K562 (cell line): ENCODE results near the gene TACC3. TPM values are rescaled to one million over a fixed set of nuclear protein-coding genes. Genes with fewer than 3 reads are reported as not detected.

Experiments used
- ATAC-seq: fragments of 200-7000 bp; cut with Tn5 transposase; 3 replicates; pipeline ENCODE4 v1.9.1; 2020; ENCODE audit warnings: moderate library complexity
- BruUV-seq: library from RNA; stranded (reverse); fragments of 400-500 nt; replicated peaks from 2 replicates; lab custom pipeline; 2021; lab: Mats Ljungman, UMichigan
- CTCF ChIA-PET: fragments of 300-600 bp; formaldehyde crosslinking; extraction: SDS; loops from one replicate; lab custom pipeline; 2021; ENCODE audit warnings: low intra/inter-chr PET ratio; lab: Yijun Ruan, JAX
- POLR2A ChIA-PET: fragments of 300-600, 350-650 bp; sonication (Branson Sonifier 250); formaldehyde crosslinking; extraction: SDS; loops from one replicate; lab custom pipeline; 2021; ENCODE audit warnings: antibody characterized with exemption, inconsistent platforms; lab: Yijun Ruan, JAX
- DNase-seq, 4 experiments: peaks; one replicate each; pipeline versions ENCODE4 v3.0.0 to v3.0.0-alpha.2; 2011 to 2018; ENCODE audit warnings: low spot score in 3 of 4, mixed read lengths in 3 of 4; ENCODE audit errors: extremely low read depth in 1 of 4
- FAIRE-seq: peaks from 2 replicates; lab custom pipeline; 2011; peaks lifted over from hg19 to GRCh38; lab: Jason Lieb, UNC
- H2AFZ ChIP-seq: 2 replicates; pipeline ENCODE4 v1.6.0; 2011; ENCODE audit warnings: low read depth, low read length, control low read depth, inconsistent platforms
- H3K27ac ChIP-seq: fragments of 200-600 bp; 3 replicates; pipeline ENCODE4 v1.8.0; 2011; ENCODE audit warnings: low read depth, mild to moderate bottlenecking, control low read depth, inconsistent platforms, low read length, moderate library complexity, mixed read lengths; ENCODE audit errors: extremely low read depth
- H3K27me3 ChIP-seq, 2 experiments: fragments of 300-600 bp in 1 of 2; 2 replicates in 1 of 2; 3 replicates in 1 of 2; pipeline versions ENCODE4 v1.6.0 to v1.8.0; 2011; ENCODE audit warnings: inconsistent platforms in 2 of 2, low read length in 2 of 2, mild to moderate bottlenecking in 1 of 2, mixed read lengths in 1 of 2, moderate library complexity in 1 of 2; ENCODE audit not compliant: control insufficient read depth in 2 of 2, insufficient read depth in 2 of 2
- H3K36me3 ChIP-seq: fragments of 300-600 bp; 3 replicates; pipeline ENCODE4 v1.8.0; 2011; ENCODE audit warnings: mild to moderate bottlenecking, low read length, inconsistent platforms; ENCODE audit not compliant: control insufficient read depth, insufficient read depth
- H3K4me1 ChIP-seq, 2 experiments: fragments of 200-600 bp in 1 of 2; replicated peaks in 1 of 2; 2 replicates in 1 of 2; 3 replicates in 1 of 2; pipeline versions ENCODE4 v1.5.1 to v1.8.0; 2011; ENCODE audit warnings: inconsistent platforms in 2 of 2, low read length in 2 of 2, mild to moderate bottlenecking in 1 of 2, mixed read lengths in 1 of 2, moderate library complexity in 1 of 2; ENCODE audit not compliant: control insufficient read depth in 2 of 2, insufficient read depth in 2 of 2
- H3K4me2 ChIP-seq: 2 replicates; pipeline ENCODE4 v1.6.1; 2011; ENCODE audit warnings: low read length, control low read depth, inconsistent platforms, mixed read lengths; ENCODE audit not compliant: insufficient read depth
- H3K4me3 ChIP-seq: fragments of 200-600 bp; sonication (generic), shearing (Covaris generic); 2 replicates; pipeline ENCODE4 v1.5.1; 2016; ENCODE audit warnings: control low read depth, inconsistent platforms
- H3K79me2 ChIP-seq: fragments of 200-600 bp; 3 replicates; pipeline ENCODE4 v1.8.0; 2011; ENCODE audit warnings: low read length, inconsistent platforms; ENCODE audit not compliant: control insufficient read depth, insufficient read depth
- H3K9ac ChIP-seq, 2 experiments: 2 replicates each; pipeline versions ENCODE4 v1.6.0 to v1.6.1; 2011; ENCODE audit warnings: low read depth in 2 of 2, low read length in 2 of 2, control low read depth in 1 of 2, inconsistent platforms in 1 of 2, mild to moderate bottlenecking in 1 of 2, mixed read lengths in 1 of 2; ENCODE audit not compliant: insufficient read depth in 1 of 2
- H3K9me1 ChIP-seq: one replicate; pipeline ENCODE4 v1.6.0; 2011; ENCODE audit warnings: inconsistent platforms, mild to moderate bottlenecking, low read length, moderate library complexity; ENCODE audit not compliant: control insufficient read depth, insufficient read depth
- H3K9me3 ChIP-seq: replicated peaks from 2 replicates; pipeline ENCODE4 v1.5.1; 2011; ENCODE audit warnings: low read depth, low read length, inconsistent platforms; ENCODE audit not compliant: control insufficient read depth, insufficient read depth
- H4K20me1 ChIP-seq: replicated peaks from 2 replicates; pipeline ENCODE4 v1.6.1; 2011; ENCODE audit warnings: low read length, inconsistent platforms, mixed read lengths; ENCODE audit not compliant: control insufficient read depth, insufficient read depth
- BRD9 ChIP-seq: fragments of 450-650 bp; IDR thresholded peaks from 2 replicates; pipeline ENCODE4 v1.6.1; 2018; ENCODE audit warnings: low read depth; ENCODE audit not compliant: partially characterized antibody
- CEBPG ChIP-seq, 3 experiments: fragments of 200-800 bp in 1 of 3; sonication (Bioruptor generic) in 1 of 3; sonication (generic) in 1 of 3; formaldehyde crosslinking in 1 of 3; IDR thresholded peaks in 2 of 3; conservative IDR thresholded peaks in 1 of 3; 2 replicates each; pipeline versions ENCODE4 v1.6.1 to v1.8.0; 2016 to 2022; ENCODE audit warnings: missing compliant biosample characterization in 2 of 3, missing genetic modification characterization in 2 of 3, mild to moderate bottlenecking in 1 of 3, missing genetic modification reagents in 1 of 3
- TCFL5 ChIP-seq: fragments of 250-450 bp; sonication (Bioruptor Pico); conservative IDR thresholded peaks from 2 replicates; pipeline ENCODE4 v1.6.1; 2021; ENCODE audit warnings: mild to moderate bottlenecking, moderate library complexity, matching md5 sums
- ZBTB1 ChIP-seq: sonication (generic); formaldehyde crosslinking; IDR thresholded peaks from 2 replicates; pipeline ENCODE4 v1.8.1; 2023; ENCODE audit warnings: missing genetic modification reagents, low read depth, mild to moderate bottlenecking, borderline replicate concordance
- ZBTB7A ChIP-seq: IDR thresholded peaks from 2 replicates; pipeline ENCODE4 v1.6.1; 2011; ENCODE audit warnings: low read depth, mild to moderate bottlenecking, low read length, moderate library complexity, borderline replicate concordance; ENCODE audit not compliant: control insufficient read depth
- ZNF282 ChIP-seq: sonication (generic); formaldehyde crosslinking; IDR thresholded peaks from 2 replicates; pipeline ENCODE4 v1.8.1; 2023; ENCODE audit warnings: missing genetic modification reagents
- ZNF384 ChIP-seq: IDR thresholded peaks from 2 replicates; pipeline ENCODE4 v1.6.1; 2012; ENCODE audit warnings: low read depth, low read length, improper control_type of control experiment
- WGBS: fragments of 100-300 bp; shearing (Covaris generic); methylation state at CpG from one replicate; pipeline ENCODE4 v1.1.6; 2016; ENCODE audit warnings: low coverage, mixed read lengths; ENCODE audit not compliant: insufficient coverage; ENCODE audit errors: missing lambda C conversion rate; 5-methylcytosine and 5-hydroxymethylcytosine counted together
- in situ Hi-C: fragments of 300-500 bp; cut with MboI; formaldehyde crosslinking; loops from 4 replicates; pipeline ENCODE4 v1.15.0; 2018; ENCODE audit warnings: inconsistent platforms, mixed read lengths
- intact Hi-C: fragments of 100-400 bp; cut with micrococcal nuclease; formaldehyde crosslinking; loops from 2 replicates; pipeline ENCODE4 v1.14.2; 2022
- polyA plus RNA-seq, 8 experiments: library from polyadenylated mRNA; depleted of rRNA in 4 of 8; stranded (reverse) in 5 of 8; unstranded in 3 of 8; fragments of >200 nt; fragmentation: Nextera tagmentation in 2 of 8; fragmentation: Illumina TruSeq in 1 of 8; extraction: Ambion mirVana in 2 of 8; extraction: Trizol in 1 of 8; gene quantifications; 2 replicates each; pipeline versions ENCODE4 v1.2.1 to v1.2.3, GENCODE V29; 2011 to 2014; ENCODE audit warnings: inconsistent platforms in 1 of 8, missing spikeins in 1 of 8
- total RNA-seq, 7 experiments: library from RNA; depleted of rRNA in 6 of 7; stranded (reverse); fragments of >200 nt in 6 of 7; fragmentation: Illumina TruSeq in 2 of 7; extraction: Trizol in 2 of 7; gene quantifications; 2 replicates each; pipeline versions ENCODE4 v1.2.1 to v1.2.3, GENCODE V29; 2011 to 2021; ENCODE audit warnings: low replicate concordance in 1 of 7

TACC3 gene
- total and polyA plus RNA-seq, 9 of the 15 experiments (the other 6 are each of a cell fraction or from before 2014, with no cell fraction given) = 1.9 to 122 (median 55.6) TPM

GRCh38 chr4:1749370-1749769, 28.0 kb downstream of the TACC3 start:
- ChIA-PET POLR2A (no interaction called here), CTCF (interaction anchor here (6.2 kb wide), 1 partner anchor 60 kb away, joined by 94 read pairs; no protein-coding TSS in a partner anchor)
- Histone ChIP-seq H3K27ac (no peak overlapping the region), H3K9me3 (no peaks in the 10 kb centered on the region), H3K79me2 (no peaks in the 10 kb centered on the region), H3K36me3 (peaks cover 10% of the 10 kb centered on the region; the same call in 1 of the 3 replicates), H3K27me3 (no peaks in the 10 kb centered on the region), H3K9me1 (peaks cover 5% of the 10 kb centered on the region), H2AFZ (no peak overlapping the region), H3K4me2 (no peak overlapping the region), H3K4me3 (no peak overlapping the region), H3K4me1 (peaks cover 23 to 92% of the 10 kb centered on the region in 2 experiments), H3K9ac (0 out of 4 replicates have a peak overlapping the region, but pooled peaks of 1 of the 2 experiments have one; percentile 43), H4K20me1 (no peaks in the 10 kb centered on the region)
- no peak for FAIRE-seq
- WGBS = 30% methylated on average over 2 of the region's 3 CpGs
- intact Hi-C loops = loop anchor here (5.0 kb wide), 2 partner anchors 158 to 438 kb away; no protein-coding TSS in a partner anchor
- in situ Hi-C loops = no loop called here
- no TSS peak for BruUV-seq
- no peak for ATAC-seq
- TF ChIP-seq ZBTB7A = peak; percentile 53; the same call in 1 of the 2 replicates
- no peak for TF ChIP-seq ZNF384
- TF ChIP-seq TCFL5 (CRISPR knock-in tag) = no peak
- no peak for TF ChIP-seq ZBTB1 (CRISPR knock-in tag)
- TF ChIP-seq CEBPG (CRISPR knock-in tag; IDR thresholded peaks at IDR 0.05) = no peak
- no peak for TF ChIP-seq CEBPG (tag; conservative IDR thresholded peaks at IDR 0.05 in 1 of 2, IDR thresholded peaks at IDR 0.05 in 1 of 2)
- no peak for TF ChIP-seq ZNF282 (CRISPR knock-in tag)
- no peak for TF ChIP-seq BRD9
- DNase-seq = peak in 1 of 4 experiments; percentile 39
